Suprapubic skin (tissue), 4 donors: Measurements from ENCODE around the gene GIMAP5. TPM values are rescaled to one million over a fixed set of nuclear protein-coding genes. Genes with fewer than 3 reads are reported as not detected.

Experiments used
- DNase-seq, 2 donors: peaks; one replicate each; pipeline ENCODE4 v3.0.0-alpha.2; 2019; ENCODE audit warnings: low spot score in 2 of 2
- H3K27ac ChIP-seq: fragments of 200-600 bp; sonication (generic); one replicate; pipeline ENCODE4 v1.5.1; 2019
- H3K27me3 ChIP-seq: fragments of 200-600 bp; sonication (generic); one replicate; pipeline ENCODE4 v1.5.1; 2019
- H3K36me3 ChIP-seq: fragments of 200-600 bp; sonication (generic); one replicate; pipeline ENCODE4 v1.5.1; 2019
- H3K4me1 ChIP-seq: fragments of 200-600 bp; sonication (generic); one replicate; pipeline ENCODE4 v1.5.1; 2019
- H3K4me3 ChIP-seq: fragments of 200-600 bp; sonication (generic); one replicate; pipeline ENCODE4 v1.5.1; 2019; ENCODE audit warnings: mild to moderate bottlenecking
- H3K9me3 ChIP-seq: fragments of 200-600 bp; sonication (generic); one replicate; pipeline ENCODE4 v1.5.1; 2019
- CTCF ChIP-seq, 2 donors: fragments of 200-600 bp in 1 of 2; fragments of 450-650 bp in 1 of 2; sonication (generic) in 1 of 2; IDR thresholded peaks; one replicate each; pipeline ENCODE4 v1.5.1; 2016 to 2019; ENCODE audit warnings: antibody characterized with exemption in 2 of 2, mild to moderate bottlenecking in 1 of 2, moderate library complexity in 1 of 2
- EP300 ChIP-seq: sonication (generic); formaldehyde crosslinking; IDR thresholded peaks from one replicate; pipeline ENCODE4 v1.6.1; 2017; ENCODE audit warnings: antibody characterized with exemption
- POLR2A ChIP-seq, 2 donors: fragments of 450-650 bp; IDR thresholded peaks; one replicate each; pipeline ENCODE4 v1.6.1; 2017; ENCODE audit warnings: antibody characterized with exemption in 2 of 2, mild to moderate bottlenecking in 2 of 2, moderate library complexity in 2 of 2
- POLR2AphosphoS5 ChIP-seq, 3 donors: sonication (generic); formaldehyde crosslinking; IDR thresholded peaks; one replicate each; pipeline ENCODE4 v1.6.1; 2017; ENCODE audit warnings: antibody characterized with exemption in 3 of 3
- WGBS: methylation state at CpG from one replicate; pipeline ENCODE4 v1.1.5; 2018; 5-methylcytosine and 5-hydroxymethylcytosine counted together
- total RNA-seq, 4 donors: library from RNA; depleted of rRNA; stranded (reverse); fragments of >200 nt; gene quantifications; one replicate each; pipeline ENCODE4 v1.1.0, GENCODE V29; 2016

Gene GIMAP5
- 10 to 100 TPM in 1 of 4 donors, 1 to 10 TPM in 3; 2.8 to 15.0 (median 7.7) TPM for total RNA-seq

- Histone ChIP-seq H3K27ac (peak within 1 kb of the TSS; percentile 68), H3K4me1 (peaks cover 5% of the 10 kb centered on the region), H3K9me3 (no peaks in the 10 kb centered on the region), H3K27me3 (no peaks in the 10 kb centered on the region), H3K4me3 (peak within 1 kb of the TSS; percentile 48), H3K36me3 (no peaks in the 10 kb centered on the region)
- 59% methylated on average over 11 of the region's 14 CpGs for WGBS
- TF ChIP-seq CTCF (IDR thresholded peaks at IDR 0.05) (no peak), POLR2AphosphoS5 (IDR thresholded peaks at IDR 0.05) (peak in 1 of 3 donors; percentile 29), EP300 (no peak), POLR2A (IDR thresholded peaks at IDR 0.05) (no peak)
- DNase-seq, result no peak
These were observed at the start of gene GIMAP5 for GRCh38 chr7:150737265-150738055. TSS of gene GIMAP5 (plus strand) at chr7:150737418. CDS start at chr7:150740885, 3,467 bp downstream.

- Histone ChIP-seq H3K4me3 (no peak overlapping the region), H3K4me1 (peaks cover 6% of the 10 kb centered on the region), H3K27ac (no peak overlapping the region), H3K36me3 (peaks cover 3% of the 10 kb centered on the region), H3K27me3 (no peaks in the 10 kb centered on the region), H3K9me3 (no peaks in the 10 kb centered on the region)
- TF ChIP-seq EP300, result no peak
- no peak for DNase-seq
- 94% methylated on average over 6 of the region's 6 CpGs for WGBS
These were observed 48.6 kb upstream of the GIMAP5 start for GRCh38 chr7:150688630-150689029.

GRCh38 chr7:150695654-150696053, 41.6 kb upstream of the GIMAP5 start:
- Histone ChIP-seq H3K36me3 (peaks cover 3% of the 10 kb centered on the region), H3K4me1 (no peaks in the 10 kb centered on the region), H3K27ac (no peak overlapping the region), H3K9me3 (peaks cover 22% of the 10 kb centered on the region), H3K4me3 (no peak overlapping the region), H3K27me3 (no peaks in the 10 kb centered on the region)
- TF ChIP-seq CTCF (IDR thresholded peaks at IDR 0.05), result no peak
- no peak for TF ChIP-seq POLR2A (IDR thresholded peaks at IDR 0.05)
- no peak for TF ChIP-seq POLR2AphosphoS5 (IDR thresholded peaks at IDR 0.05)
- TF ChIP-seq EP300, result no peak
- 57% methylated on average over 2 of the region's 2 CpGs for WGBS
- DNase-seq, result no peak

GRCh38 chr7:150703209-150703608, 34.0 kb upstream of the GIMAP5 start:
- H3K4me3 ChIP-seq, result no peak overlapping the region
- WGBS, result 100% methylated on average over 1 of the region's 1 CpG
- H3K4me1 ChIP-seq, result no peaks in the 10 kb centered on the region
- TF ChIP-seq POLR2AphosphoS5 (IDR thresholded peaks at IDR 0.05) (no peak), EP300 (no peak), CTCF (IDR thresholded peaks at IDR 0.05) (no peak), POLR2A (IDR thresholded peaks at IDR 0.05) (no peak)
- H3K27ac ChIP-seq, result no peak overlapping the region
- no peaks in the 10 kb centered on the region for H3K27me3 ChIP-seq
- DNase-seq, result no peak
- peaks cover 56% of the 10 kb centered on the region for H3K9me3 ChIP-seq
- H3K36me3 ChIP-seq, result no peaks in the 10 kb centered on the region

- peaks cover 14% of the 10 kb centered on the region for H3K9me3 ChIP-seq
- DNase-seq, result no peak
- 61% methylated on average over 4 of the region's 4 CpGs for WGBS
- peak overlapping the region; percentile 59 for H3K27ac ChIP-seq
- no peaks in the 10 kb centered on the region for H3K4me1 ChIP-seq
- H3K36me3 ChIP-seq, result peaks cover 4% of the 10 kb centered on the region
- no peaks in the 10 kb centered on the region for H3K27me3 ChIP-seq
- no peak overlapping the region for H3K4me3 ChIP-seq
- TF ChIP-seq POLR2AphosphoS5 (IDR thresholded peaks at IDR 0.05) (no peak), POLR2A (IDR thresholded peaks at IDR 0.05) (no peak), CTCF (IDR thresholded peaks at IDR 0.05) (no peak), EP300 (no peak)
These were observed 21.9 kb upstream of the GIMAP5 start for GRCh38 chr7:150715293-150715692.
